ENCODE results near the gene SLC35G2.

Gene SLC35G2

GRCh38 chr3:136805795-136806194, 13.1 kb upstream of the SLC35G2 start:
- no peaks in the 10 kb centered on the region for H3K36me3 ChIP-seq (replicated peaks)
- H3K4me3 ChIP-seq = no peak overlapping the region
- in situ Hi-C loops (cut with MboI; ENCODE audit: low sequenced_read_pairs) = no loop called here
- H3K27me3 ChIP-seq (ENCODE audit: low read depth) = no peaks in the 10 kb centered on the region
- H3K4me1 ChIP-seq = peaks cover 10% of the 10 kb centered on the region
- no peak for DNase-seq (ENCODE audit: low spot score in 2 of 2)
- H3K9me3 ChIP-seq = no peaks in the 10 kb centered on the region

- H3K4me1 ChIP-seq = no peaks in the 10 kb centered on the region
- DNase-seq (ENCODE audit: low spot score in 2 of 2) = no peak
- H3K9me3 ChIP-seq = peaks cover 3% of the 10 kb centered on the region; the same call in 1 of the 2 replicates
- H3K36me3 ChIP-seq (replicated peaks) = no peaks in the 10 kb centered on the region
- no peaks in the 10 kb centered on the region for H3K27me3 ChIP-seq (ENCODE audit: low read depth)
- in situ Hi-C loops (cut with MboI; ENCODE audit: low sequenced_read_pairs) = no loop called here
- H3K4me3 ChIP-seq = no peak overlapping the region
Measured at GRCh38 chr3:136811701-136812100, 7.2 kb upstream of the SLC35G2 start.

- Histone ChIP-seq H3K9me3 (no peaks in the 10 kb centered on the region), H3K36me3 (replicated peaks) (0 out of 2 replicates have a peak, but pooled peaks cover 1% of the 10 kb centered on the region), H3K4me1 (peaks cover 17% of the 10 kb centered on the region), H3K4me3 (no peak overlapping the region), H3K27me3 (ENCODE audit: low read depth) (no peaks in the 10 kb centered on the region)
- in situ Hi-C loops (cut with MboI; ENCODE audit: low sequenced_read_pairs) = no loop called here
- DNase-seq (ENCODE audit: low spot score in 2 of 2) = no peak
Measured at GRCh38 chr3:136817448-136817847, 1.5 kb upstream of the SLC35G2 start.

- H3K36me3 ChIP-seq (replicated peaks) = 0 out of 2 replicates have a peak, but pooled peaks cover 6% of the 10 kb centered on the region
- peaks cover 17% of the 10 kb centered on the region for H3K4me1 ChIP-seq
- in situ Hi-C loops (cut with MboI; ENCODE audit: low sequenced_read_pairs) = no loop called here
- peak in 1 of 2 experiments; percentile 47 for DNase-seq (ENCODE audit: low spot score in 2 of 2)
- H3K9me3 ChIP-seq = no peaks in the 10 kb centered on the region
- H3K4me3 ChIP-seq = peak overlapping the region; percentile 64
- no peaks in the 10 kb centered on the region for H3K27me3 ChIP-seq (ENCODE audit: low read depth)
Measured at GRCh38 chr3:136818191-136818768, 646 bp upstream of the SLC35G2 start.

- 0 out of 2 replicates have a peak, but pooled peaks cover 6% of the 10 kb centered on the region for H3K36me3 ChIP-seq (replicated peaks)
- H3K4me3 ChIP-seq = peak overlapping the region; percentile 64
- H3K9me3 ChIP-seq = no peaks in the 10 kb centered on the region
- H3K27me3 ChIP-seq (ENCODE audit: low read depth) = no peaks in the 10 kb centered on the region
- DNase-seq (ENCODE audit: low spot score in 2 of 2) = peak; percentile 40 to 44
- in situ Hi-C loops (cut with MboI; ENCODE audit: low sequenced_read_pairs) = no loop called here
- peaks cover 17% of the 10 kb centered on the region for H3K4me1 ChIP-seq
Measured at GRCh38 chr3:136819392-136819730, 435 bp downstream of the SLC35G2 start.

- Histone ChIP-seq H3K36me3 (replicated peaks) (0 out of 2 replicates have a peak, but pooled peaks cover 6% of the 10 kb centered on the region), H3K27me3 (ENCODE audit: low read depth) (no peaks in the 10 kb centered on the region), H3K4me3 (peak overlapping the region; percentile 64), H3K4me1 (peaks cover 17% of the 10 kb centered on the region), H3K9me3 (no peaks in the 10 kb centered on the region)
- in situ Hi-C loops (cut with MboI; ENCODE audit: low sequenced_read_pairs) = no loop called here
- peak; percentile 73 to 79 for DNase-seq (ENCODE audit: low spot score in 2 of 2)
Measured at GRCh38 chr3:136819731-136820679, 1.1 kb downstream of the SLC35G2 start.

- no peak for DNase-seq (ENCODE audit: low spot score in 2 of 2)
- no peaks in the 10 kb centered on the region for H3K9me3 ChIP-seq
- no peaks in the 10 kb centered on the region for H3K27me3 ChIP-seq (ENCODE audit: low read depth)
- no peak overlapping the region for H3K4me3 ChIP-seq
- in situ Hi-C loops (cut with MboI; ENCODE audit: low sequenced_read_pairs) = no loop called here
- no peaks in the 10 kb centered on the region for H3K36me3 ChIP-seq (replicated peaks)
- H3K4me1 ChIP-seq = no peaks in the 10 kb centered on the region
Measured at GRCh38 chr3:136831461-136831860, 12.5 kb downstream of the SLC35G2 start.

- in situ Hi-C loops (cut with MboI; ENCODE audit: low sequenced_read_pairs) = no loop called here
- peaks cover 9% of the 10 kb centered on the region for H3K4me1 ChIP-seq
- no peak overlapping the region for H3K4me3 ChIP-seq
- H3K36me3 ChIP-seq (replicated peaks) = peaks cover 5% of the 10 kb centered on the region; the same call in 1 of the 2 replicates
- no peaks in the 10 kb centered on the region for H3K9me3 ChIP-seq
- H3K27me3 ChIP-seq (ENCODE audit: low read depth) = no peaks in the 10 kb centered on the region
- DNase-seq (ENCODE audit: low spot score in 2 of 2) = no peak
Measured at GRCh38 chr3:136835089-136835812, 16.3 kb downstream of the SLC35G2 start.

GRCh38 chr3:136835813-136836510, 17.0 kb downstream of the SLC35G2 start:
- no peaks in the 10 kb centered on the region for H3K9me3 ChIP-seq
- DNase-seq (ENCODE audit: low spot score in 2 of 2) = no peak
- peaks cover 5% of the 10 kb centered on the region; the same call in 1 of the 2 replicates for H3K36me3 ChIP-seq (replicated peaks)
- H3K27me3 ChIP-seq (ENCODE audit: low read depth) = no peaks in the 10 kb centered on the region
- in situ Hi-C loops (cut with MboI; ENCODE audit: low sequenced_read_pairs) = no loop called here
- H3K4me3 ChIP-seq = no peak overlapping the region
- H3K4me1 ChIP-seq = peaks cover 9% of the 10 kb centered on the region

- Histone ChIP-seq H3K36me3 (replicated peaks) (peaks cover 5% of the 10 kb centered on the region; the same call in 1 of the 2 replicates), H3K9me3 (no peaks in the 10 kb centered on the region), H3K4me1 (peaks cover 9% of the 10 kb centered on the region), H3K4me3 (no peak overlapping the region), H3K27me3 (ENCODE audit: low read depth) (no peaks in the 10 kb centered on the region)
- DNase-seq (ENCODE audit: low spot score in 2 of 2) = no peak
- in situ Hi-C loops (cut with MboI; ENCODE audit: low sequenced_read_pairs) = no loop called here
Measured at GRCh38 chr3:136836511-136837156, 17.7 kb downstream of the SLC35G2 start.

GRCh38 chr3:136838641-136839555, 20.0 kb downstream of the SLC35G2 start:
- Histone ChIP-seq H3K27me3 (ENCODE audit: low read depth) (no peaks in the 10 kb centered on the region), H3K4me3 (no peak overlapping the region), H3K4me1 (peaks cover 9% of the 10 kb centered on the region), H3K9me3 (no peaks in the 10 kb centered on the region), H3K36me3 (replicated peaks) (peaks cover 10% of the 10 kb centered on the region)
- no peak for DNase-seq (ENCODE audit: low spot score in 2 of 2)
- in situ Hi-C loops (cut with MboI; ENCODE audit: low sequenced_read_pairs) = no loop called here

- in situ Hi-C loops (cut with MboI; ENCODE audit: low sequenced_read_pairs) = no loop called here
- H3K27me3 ChIP-seq (ENCODE audit: low read depth) = no peaks in the 10 kb centered on the region
- H3K36me3 ChIP-seq (replicated peaks) = peaks cover 10% of the 10 kb centered on the region
- peaks cover 9% of the 10 kb centered on the region for H3K4me1 ChIP-seq
- no peaks in the 10 kb centered on the region for H3K9me3 ChIP-seq
- H3K4me3 ChIP-seq = no peak overlapping the region
- DNase-seq (ENCODE audit: low spot score in 2 of 2) = no peak
Measured at GRCh38 chr3:136839556-136839931, 20.6 kb downstream of the SLC35G2 start.
